ENCODE data around the gene FAIM2.

The FAIM2 gene

DNA sequence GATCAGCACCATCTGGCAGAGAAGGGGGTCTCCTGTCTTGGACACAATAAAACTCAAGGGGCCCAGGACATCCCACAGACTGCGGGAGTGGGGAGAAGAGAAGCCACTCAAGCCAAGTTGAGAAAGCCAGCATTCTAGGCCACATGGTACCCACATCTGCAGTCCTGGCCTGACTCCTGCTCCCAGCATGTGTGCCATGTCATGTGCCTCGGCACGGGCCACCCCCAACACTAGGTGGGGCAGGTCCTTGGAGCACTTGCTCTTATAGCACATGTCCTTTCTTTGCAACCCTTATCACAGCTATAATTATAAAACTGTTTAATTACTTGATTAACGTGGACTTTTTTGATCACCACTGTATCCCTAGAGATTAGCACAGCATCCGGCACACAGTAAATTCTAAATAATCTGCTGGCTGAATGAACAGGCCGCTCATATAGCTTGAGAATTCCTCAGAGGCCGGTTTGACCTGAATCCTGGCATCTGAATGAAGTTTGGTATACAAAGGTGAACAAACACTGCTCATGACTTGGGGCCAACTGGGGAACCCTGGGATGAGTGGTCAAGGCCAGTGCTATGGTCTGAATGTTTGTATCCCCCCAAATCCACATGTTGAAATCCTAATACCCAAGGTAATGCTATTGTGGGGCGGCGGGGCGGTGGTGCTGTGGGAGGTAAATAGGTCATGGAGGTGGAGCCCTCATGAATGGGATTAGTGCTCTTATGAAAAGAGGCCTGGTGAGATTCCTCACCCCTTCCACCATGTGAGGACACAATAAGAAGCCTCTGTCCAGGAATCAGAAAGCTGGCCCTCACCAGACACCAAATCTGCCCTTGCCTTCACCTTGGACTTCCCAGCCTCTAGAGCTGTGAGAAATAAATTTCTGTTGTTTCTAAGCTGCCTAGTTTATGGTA lies 82.1 kb downstream of the FAIM2 start:
- no peak for DNase-seq

DNA sequence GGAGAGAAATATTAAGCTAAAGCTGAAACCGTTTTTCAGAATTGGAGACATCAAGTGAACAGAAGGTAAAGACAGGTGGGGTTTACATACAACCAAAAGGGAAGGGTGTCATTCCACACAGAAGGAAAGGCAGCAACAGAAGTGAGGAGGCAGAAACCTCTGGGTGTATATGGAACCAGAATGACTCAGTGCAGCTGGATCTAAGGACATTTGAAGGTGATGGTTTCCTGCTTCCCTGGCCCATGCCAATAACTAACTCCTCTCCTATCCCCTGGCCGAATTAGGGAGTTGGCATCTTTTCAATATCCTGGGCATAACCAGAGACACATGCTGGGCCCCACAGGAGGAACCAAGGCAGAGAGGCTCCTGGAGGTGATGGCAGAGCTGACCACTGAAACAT lies 83.9 kb downstream of the FAIM2 start:
- DNase-seq: no peak

DNA sequence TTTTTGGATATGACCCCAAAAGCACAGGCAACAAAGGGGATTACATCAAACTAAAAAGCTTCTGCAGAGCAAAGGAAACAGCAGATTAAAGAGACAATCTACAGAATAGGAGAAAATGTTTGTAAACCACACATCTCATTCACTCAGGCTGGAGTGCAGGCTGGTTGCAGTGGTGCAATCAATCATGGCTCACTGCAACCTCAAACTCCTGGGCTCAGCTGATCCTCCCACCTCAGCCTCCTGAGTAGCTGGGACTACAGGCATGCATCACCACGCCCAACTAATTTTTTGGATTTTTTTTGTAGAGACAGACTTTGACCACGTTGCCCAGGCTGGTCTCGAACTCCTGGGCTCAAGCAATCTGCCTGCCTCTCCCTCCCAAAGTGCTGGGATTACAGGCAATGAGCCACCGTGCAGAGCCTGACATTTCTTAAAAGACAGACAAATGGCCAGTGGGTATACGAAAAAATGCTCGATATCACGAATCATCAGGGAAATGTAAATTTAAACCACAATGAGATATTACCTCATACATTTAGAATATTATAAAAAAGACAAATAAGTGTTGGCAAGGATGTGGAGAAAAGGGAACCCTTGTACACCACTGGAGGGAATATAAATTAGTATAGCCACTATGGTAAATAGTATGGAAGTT lies 85.3 kb downstream of the FAIM2 start:
- DNase-seq: no peak

Data from NCI-H2081 (cell line).